ENCODE measurements around the gene POC1A.

The POC1A gene

DNA sequence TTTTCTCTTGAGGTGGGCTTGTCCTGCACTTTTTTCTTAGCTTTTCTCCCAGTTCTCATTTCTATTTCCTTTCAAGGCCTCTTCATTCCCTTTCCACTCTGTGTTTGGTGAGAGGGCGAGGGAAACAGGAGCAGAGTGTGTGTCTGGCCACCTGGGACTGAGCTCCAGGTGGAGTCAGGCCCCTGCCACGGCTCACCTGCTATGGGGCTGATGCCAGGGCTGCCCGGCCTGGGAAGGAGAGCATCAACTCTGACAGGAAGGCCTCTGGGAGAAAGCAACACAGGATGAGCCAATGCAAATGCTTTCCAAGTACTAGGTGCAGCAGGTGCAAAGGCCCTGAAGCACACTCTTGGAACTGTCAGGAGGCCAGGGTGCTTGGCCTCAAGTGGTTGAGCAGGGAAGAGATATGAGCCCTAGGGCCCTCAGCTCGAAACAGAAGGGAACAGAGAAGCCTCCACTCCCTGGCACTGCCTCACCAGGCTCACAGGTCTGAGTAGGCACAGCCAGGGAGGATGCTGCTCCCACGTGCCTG lies 70.6 kb downstream of the POC1A start:
- DNase-seq: no peak

DNA sequence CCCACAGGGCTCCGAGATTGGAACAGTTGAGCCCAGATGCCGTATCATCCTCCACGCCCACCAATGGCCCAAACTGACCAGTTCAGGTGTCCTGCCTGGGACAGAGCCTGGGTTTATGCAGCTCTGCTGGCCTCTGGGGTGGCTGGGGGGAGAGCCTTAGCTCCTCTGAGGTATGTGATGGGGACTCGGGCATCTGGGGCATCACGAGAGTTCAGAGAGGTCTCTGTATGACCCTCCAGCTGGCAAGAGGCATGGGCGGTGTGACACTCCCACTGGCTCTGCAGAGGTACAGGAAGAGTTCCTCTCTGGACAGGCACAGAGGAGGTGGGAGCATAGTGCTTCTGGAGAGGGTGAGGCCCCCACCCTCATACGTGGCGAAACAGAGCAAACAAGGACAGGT lies 71.3 kb downstream of the POC1A start:
- DNase-seq: no peak

DNA sequence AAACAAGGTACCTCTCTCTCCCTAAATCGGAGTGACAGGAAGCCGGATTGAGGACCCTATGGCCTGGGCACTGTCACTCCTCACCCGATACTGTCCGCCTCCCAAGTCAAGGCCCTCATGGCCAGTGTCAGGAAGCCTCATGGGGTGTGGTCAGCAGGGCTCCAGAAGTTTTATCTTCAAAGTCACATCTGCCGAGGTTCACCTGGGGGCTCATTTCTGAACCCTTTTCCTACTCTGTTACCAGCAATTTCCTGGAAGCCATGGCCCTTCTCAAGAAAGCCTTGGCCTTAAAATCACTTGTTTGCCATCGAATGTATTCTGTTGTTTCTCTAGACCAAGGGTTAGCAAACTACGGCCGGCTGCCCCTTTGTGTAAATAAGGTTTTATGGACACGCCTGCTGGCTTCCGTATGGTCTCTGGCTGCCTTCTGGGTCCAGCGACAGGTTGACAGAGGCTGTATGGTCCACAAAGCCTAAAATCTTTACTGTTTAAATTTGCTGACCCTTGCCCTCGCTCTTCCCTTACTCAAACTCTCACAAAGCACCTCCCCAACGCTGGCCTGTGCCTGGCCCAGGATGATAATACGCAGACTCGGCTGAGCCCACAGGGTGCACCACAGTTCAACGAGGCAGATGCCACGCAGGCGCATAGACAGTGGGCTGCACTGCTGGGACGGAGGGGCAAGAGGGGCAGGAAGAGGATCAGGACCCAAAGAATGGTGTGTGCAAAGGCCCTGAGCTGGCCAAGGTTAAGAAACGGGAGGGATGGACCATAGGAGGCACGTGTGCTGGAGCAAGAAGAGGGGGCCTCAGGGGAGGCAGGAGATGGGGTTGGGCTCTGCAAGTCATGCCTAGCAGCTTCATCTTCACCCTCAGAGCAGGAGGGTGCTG lies 73.1 kb downstream of the POC1A start:
- no peak for DNase-seq

DNA sequence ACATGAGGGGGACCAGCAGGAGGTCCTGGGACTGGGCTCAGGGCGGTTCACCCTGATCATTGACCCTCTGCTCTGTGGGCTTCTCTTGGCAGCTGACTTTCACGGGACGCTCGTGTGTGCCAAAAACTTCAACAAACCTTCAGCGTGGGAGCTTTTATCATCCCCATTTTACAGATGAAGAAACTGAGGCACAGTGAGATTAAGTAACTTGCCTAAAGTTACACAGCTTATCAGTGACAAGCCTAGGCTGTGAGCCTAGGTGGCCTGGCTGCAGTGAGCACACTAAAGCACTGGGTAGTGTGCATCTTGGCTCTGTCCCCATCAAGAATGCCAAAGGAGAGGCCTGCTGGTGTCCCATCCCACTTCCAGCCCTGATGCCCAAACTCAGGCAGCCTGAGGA lies 74.3 kb downstream of the POC1A start:
- no peak for DNase-seq

DNA sequence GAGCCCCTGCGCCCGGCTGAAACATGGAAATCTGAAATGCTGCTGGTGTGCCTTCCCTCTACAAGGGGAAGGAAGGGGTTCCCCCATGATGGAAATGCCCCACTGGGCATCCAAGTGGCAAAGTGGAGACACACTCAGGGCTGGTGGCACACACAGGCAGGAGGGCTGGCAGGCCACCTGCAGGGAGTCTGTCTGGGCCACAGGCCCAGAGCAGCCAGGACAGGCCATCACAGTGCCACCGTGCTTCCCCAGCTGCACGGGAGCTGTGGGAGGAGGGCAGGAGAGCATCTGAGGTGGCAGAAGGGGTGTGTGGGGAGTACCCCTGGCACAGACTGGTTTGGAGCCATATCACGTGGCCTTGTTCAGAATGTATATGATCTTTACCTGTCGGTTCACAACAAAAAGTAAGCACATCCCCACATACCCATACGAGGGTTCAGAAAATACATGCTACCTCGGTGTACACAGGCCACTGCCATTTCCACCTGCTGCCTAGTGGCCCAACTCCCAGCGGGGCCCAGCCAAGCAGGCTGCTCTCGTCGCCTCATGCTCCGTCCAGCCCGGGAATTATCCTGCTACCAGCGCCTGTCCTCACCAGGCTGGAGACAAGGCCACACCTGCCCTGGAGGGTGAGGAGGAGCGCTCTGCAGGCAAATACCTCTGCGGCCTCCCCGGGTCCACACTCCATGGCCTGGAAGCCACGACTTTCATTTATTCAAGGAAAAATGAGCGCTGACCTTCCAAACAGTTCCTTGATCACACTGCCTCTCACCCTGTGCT lies 75.3 kb downstream of the POC1A start:
- no peak for DNase-seq

DNA sequence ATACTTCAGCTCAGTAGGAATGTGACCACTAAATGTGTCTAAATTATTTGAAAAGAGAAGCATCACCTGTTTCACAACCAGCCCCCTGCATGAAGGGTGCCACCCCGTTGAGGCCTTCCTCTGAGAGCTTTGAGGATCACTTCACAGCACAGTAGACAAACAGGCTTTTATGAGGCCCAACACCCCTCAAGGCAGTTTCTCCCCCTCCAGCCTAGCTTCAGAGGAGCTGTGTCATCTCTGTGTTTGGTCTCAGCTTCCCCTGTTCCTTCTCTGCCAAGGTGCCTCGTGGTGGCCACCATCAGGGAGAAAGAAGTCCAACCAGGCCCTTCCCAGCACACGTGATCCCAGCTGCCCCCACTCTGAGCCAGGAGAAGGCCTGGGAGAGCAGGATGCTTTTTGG lies 76.3 kb downstream of the POC1A start:
- no peak for DNase-seq

DNA sequence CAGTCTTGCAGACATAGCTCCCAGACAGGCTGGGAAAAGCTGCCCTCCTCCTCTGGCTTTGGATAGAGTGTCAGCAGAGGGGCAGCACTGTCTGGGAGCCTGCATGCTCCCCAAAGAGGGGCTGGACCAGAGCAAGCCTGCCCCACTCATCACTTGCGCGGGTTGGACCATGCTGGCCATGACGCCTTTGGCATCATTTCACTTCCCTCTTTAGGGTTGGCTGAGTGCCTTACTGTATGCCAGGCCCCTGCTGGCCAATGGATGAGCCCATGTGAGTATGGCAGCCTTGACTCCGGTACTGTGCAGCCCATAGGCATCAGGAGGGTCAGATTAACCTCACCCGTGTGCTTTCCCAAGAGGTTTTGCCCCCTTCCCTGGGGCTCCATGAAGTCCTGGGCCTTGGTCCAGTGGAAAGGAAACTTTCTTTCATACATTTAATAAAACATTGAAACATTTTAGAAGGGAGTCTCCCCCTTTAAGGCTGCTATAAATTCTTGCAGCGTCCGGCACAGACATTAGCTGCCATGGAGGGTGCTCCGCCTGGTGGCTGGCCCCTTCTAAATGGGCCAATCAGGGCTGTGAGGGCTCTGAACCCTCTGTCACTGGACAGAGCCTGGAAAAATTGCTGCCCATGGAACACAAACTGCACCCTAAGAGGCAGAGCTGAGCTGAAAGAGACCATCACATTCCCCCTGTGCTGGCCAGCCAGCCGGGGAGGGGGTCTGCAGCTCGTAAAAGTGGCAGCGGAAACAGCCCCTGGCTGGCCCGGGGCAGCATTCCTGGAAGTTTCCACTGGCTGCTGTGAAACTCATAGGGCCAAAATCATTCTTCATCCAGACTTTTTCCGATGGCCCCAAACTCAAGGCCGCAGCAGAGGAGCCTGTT lies 77.1 kb downstream of the POC1A start:
- DNase-seq: peak in 1 of 3 donors; percentile 43

DNA sequence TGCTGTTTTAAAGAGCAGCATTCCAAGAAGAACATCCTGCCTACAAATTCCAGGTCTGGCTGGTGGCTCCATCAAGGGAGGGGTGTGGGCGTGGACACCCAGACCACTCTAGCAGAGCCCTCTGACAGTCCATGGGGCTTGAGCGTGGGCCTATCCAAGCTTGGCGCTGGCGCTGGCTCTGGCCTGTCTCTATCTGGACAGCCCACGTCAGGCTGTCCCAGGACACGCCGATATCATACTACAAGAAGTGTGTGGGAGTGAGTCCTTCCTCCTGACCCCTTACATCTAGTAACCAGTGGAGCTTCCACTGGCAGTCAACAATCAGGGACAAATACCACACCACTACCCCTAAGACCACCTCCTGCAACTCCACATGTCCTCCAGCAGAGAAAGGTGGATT lies 80.7 kb downstream of the POC1A start:
- peak in 2 of 3 donors; percentile 29 to 40 for DNase-seq

DNA sequence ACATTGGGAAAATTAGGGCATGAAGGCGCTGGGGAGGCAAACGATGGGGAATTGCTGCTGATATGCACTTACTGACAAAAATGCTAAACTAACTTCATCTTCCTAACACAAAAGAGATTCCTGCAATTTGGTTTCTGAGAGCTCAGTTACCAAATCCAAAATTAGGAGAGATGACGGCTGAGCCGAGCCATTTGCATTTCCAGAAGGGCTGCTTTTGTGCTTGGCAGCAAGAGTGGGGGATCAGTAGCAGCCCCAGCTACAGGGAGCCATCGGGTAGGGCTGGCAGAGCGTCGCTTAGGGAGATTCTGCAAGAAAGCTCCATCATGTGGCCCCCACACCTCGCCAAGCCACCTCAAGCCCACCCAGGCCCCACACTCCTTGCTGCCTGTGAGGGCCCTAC lies 81.8 kb downstream of the POC1A start:
- DNase-seq: no peak

DNA sequence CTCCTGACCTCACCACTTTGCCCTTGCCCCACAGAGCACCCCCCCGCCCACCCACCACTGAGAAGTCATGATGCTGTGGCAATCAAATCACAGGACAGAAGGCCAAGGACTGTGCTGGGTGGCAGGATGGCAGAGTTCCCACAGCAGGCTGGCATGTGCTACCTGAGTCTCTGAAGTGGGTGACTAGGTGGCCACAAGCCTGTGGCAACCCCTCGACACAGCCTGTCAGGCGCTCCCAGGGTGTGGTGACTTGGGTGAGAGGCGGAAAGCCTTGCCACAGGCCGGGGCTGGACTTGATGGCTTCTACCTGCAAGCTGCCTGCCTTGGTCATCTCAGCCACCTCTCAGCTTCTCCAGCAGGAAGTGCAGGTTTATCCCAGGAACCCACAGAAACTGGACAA lies 82.2 kb downstream of the POC1A start:
- DNase-seq: no peak

DNA sequence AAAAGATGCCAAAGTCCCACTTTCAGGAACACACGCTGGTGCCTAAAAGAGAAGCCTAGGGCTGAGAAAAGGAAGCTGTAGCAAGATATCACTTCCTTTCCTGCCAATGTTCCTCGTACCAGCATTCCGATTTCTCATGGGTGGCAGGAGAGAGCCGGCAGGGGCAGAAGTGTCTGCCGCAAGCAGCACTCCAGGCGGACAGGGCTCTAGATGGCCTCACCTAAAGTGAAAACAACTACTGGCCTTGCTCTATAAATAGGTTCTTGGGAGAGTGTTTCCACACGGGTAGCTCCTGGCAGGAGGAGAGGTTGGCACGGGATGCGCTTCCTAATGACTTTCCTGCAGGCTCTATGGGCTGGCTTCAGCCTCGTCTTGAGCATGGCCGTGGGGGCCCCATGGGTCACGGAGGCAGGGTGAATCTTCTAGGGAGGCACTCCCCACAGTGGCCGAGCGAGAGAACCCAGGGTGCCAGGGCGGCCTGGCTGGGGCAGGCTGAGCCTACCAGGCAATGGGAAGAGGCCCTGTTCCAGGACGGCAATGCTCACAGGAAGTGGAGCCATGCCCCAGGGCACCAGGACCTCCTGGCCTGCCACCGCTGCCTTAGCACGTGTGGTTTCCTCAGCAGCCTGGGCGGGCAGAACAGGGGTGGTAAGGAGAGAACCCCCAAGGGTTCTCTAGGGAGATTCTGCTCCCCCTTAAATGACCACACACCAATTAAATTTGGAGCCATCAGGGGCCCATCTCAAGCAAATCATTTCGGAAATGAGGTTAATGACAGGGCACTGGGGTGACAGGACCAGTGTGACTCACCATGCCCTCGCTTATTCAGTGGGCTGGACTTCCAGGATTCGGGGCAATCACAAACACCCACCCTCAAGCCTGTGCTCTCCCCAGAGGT lies 83.2 kb downstream of the POC1A start:
- peak; percentile 73 to 80 (median 77) for DNase-seq

DNA sequence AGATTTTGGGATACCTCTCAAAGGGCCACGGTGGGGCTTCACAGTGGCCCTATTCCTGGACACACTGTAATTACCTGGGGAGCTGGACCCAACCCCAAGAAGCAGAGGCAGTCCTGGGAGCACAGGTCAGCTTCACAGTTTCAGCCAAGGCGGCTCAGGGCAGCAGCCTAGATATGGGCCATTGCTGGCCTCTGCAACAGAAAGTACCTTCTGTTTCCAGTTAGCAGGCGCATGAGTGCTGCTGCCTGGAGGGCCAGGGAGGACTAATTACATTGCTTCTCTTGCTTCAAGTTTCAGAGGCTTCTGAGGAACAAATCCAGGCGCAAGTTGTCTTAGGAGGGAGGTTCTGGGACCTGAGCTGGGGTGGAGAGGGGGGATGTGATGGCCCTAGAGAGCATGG lies 84.4 kb downstream of the POC1A start:
- no peak for DNase-seq

DNA sequence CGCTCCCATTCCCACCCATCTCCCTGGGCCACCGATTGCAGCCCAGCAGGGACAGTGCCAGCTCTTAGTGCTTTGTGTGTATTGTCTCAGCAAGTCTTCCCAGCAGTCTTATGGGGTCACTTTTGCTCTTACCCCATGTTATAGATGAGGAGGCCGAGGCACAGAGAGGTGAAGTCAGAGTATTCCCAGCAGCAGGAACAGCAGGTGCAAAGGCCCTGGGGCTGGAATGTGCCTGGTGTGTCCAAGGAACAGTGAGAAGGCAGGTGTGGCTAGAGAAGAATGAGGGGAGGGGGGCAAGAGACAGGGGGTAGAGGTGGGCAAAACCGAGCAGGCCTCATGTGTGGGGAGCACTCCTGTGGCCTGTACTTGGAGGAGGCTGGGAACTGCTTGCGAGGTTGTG lies 85.1 kb downstream of the POC1A start:
- DNase-seq: no peak

DNA sequence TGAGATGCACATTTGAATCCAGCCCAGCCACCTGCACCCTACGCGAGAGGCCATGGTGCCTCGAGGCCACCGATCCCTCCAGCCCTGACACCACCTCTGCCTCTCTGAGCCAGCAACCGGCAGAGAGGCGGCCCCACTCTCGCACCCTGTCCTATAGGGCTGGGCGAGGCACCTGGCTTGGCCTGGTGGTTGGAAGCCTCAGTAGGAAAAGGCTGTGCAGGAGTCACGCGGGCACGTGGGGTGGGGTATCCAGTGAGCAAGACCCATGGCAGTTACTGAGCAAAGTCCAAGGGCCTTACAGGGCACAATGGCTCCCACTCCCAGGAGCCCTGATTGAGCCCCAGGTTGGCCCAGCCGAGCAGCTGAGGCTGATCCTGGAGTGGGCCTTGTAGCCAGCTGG lies 85.5 kb downstream of the POC1A start:
- DNase-seq: no peak

DNA sequence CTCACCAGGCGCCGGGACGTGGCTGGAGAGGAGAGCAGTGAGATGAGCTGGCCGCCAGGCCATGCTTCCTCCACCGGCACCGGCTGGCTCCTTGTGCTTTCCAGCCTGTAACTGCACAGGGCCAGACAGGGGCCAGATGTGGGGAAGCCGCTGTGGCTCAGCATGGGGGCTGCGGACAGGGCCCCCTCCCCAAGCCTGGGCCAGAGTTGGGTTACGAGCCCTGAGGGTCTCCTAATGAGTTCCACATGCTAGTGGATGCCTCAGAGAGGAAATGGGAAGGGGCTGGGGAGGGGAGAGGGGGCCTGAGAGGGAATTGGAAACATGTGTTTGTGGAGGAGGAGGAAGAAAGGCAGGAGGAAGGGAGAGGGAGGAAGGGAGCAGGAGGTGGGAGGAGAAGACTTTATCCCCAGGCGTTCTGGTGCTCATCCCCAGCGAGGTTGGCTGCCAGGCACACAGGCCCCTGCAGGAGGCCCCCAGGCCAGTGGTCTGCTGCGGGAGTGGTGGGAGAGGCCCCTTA lies 86.1 kb downstream of the POC1A start:
- DNase-seq: no peak

DNA sequence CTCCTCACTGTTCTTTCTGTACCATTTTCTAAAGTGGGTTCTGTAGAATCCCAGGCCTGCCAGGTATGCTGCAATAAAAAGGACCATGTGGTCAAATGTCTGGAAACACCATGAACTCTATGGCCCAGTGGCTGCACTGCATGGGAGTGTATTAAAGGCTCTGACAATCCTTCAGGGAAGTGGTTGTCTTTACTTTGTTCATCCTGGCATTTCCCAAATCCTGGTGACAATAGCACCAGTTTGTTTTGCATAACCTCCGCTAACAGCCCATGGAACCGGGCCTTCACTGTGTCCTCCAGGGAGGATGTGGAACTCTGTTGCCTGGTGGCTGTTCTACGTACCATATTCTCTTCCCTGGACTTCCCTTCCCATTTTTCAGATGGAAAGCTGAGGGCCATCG lies 86.7 kb downstream of the POC1A start:
- DNase-seq: peak; percentile 46 to 61 (median 58)

DNA sequence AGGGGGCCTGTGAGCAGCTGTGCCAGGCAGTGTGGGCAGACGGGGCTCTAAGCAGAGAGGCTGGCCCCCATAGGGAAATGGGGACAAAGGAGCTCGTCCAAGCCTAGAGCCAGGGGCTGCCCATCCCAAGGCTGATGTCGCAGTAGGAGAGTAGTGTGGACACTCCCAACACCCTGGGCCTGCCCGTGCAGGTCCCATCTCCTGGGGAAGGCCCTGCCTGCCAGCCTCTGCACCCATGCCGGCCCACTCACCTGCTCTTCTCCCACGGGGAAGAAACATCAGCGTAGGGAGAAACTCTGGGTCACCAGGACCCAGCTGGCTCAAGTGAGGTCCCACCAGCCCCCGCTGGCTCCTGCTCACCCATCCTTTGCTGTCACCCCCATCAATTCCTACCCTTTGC lies 87.2 kb downstream of the POC1A start:
- DNase-seq: no peak

DNA sequence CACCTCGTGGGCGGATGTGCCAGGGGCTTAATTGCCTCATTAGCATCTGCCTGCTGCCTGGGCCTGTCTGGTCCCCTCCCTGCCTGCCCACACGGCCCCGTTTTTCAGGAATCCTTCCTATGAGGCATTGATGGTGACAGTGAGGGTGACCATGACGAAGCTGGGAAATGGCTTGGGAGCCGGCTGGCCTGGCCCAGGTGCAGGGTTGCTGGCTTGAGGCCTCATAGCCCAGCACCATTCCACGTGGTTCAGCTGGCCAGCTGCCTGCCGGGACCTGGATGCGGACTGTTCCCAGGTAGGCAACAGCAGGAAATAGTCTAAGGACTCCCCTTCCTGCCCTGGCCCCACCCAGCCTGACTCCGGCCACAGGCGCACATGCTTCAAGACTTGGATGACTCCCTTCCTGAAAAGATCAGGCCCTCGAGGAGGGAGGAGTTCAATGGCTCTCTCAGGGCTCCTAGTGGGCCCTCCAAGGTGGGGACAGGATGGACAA lies 88.9 kb downstream of the POC1A start:
- DNase-seq: no peak

DNA sequence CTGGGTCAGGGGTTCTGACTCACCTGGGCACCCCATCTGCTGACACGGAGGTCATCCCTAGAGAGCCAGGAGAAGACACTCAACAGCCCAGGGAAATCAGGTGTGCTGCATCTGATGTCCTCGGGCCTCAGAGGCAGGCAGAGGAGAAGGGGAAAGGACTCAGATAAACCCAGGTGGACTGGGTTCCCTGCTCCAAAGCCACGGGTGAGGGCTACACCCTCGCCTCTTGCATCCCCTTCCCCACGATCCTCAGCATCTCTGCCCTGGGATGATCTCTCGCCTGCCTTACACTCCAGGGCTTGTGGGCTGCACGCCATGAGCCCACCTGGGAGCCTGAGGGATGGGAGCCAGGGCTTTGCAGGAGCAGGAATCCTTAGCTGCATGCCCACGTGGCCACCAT lies 89.7 kb downstream of the POC1A start:
- DNase-seq: no peak

DNA sequence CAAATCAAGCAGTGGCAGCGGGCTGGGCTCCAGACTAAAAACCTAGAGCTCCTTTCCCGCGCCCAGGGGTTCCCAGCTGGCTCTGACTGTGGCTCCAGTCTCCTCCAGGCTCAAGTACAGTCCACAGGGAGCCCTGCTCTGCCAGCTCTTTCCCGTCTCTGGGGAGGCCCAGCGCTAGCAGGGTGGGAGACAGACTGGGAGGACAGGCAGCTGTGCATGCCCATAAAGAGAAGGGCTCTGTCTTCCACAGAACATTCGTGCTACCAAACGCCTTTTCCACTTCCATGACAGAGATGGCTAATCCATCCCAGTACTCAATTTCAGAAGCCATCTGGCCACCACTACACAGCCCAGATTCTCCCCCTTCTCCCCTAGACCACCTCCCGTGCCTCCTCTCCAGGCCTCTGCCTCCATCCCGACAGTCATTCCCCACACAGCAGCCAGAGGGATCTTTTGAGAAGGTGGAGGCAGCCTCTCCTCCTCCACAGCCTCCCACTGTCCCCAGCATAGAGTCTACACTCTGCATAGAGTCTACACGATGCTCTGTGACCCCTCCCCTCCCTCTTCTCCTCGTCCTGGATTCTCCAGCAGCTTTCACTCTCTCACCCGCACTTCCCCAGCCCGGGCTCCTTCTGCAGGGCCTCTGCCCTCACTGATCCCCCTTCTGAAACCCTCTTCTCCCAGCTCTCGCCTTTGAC lies 91.0 kb downstream of the POC1A start:
- DNase-seq: no peak

DNA sequence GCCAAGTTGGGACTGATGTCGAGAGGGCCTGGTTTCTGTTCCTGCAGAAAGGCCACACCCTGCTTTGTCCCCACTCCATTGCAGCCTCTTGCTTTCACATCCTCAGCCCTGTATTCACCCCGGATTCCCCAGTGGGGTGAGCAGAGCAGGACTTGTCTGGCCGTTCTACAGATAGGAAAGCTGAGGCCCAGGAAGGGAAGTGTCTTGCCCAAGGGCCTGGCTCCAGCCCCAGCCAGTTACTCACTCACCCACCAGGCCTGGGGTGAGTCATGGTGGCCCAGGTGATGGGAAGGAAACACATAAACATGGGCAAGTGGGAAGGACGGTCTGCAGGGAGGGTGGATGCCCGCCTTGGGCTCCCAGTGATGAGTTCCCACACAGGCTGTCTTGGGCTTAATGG lies 91.7 kb downstream of the POC1A start:
- DNase-seq: peak; percentile 86 to 91 (median 90)

All from suppressor macrophage treated with lipopolysaccharide for 1 hour (primary cell).